WTC11 (cell line): ENCODE results near the gene GABPB2. TPM values are rescaled to one million over a fixed set of nuclear protein-coding genes. Genes with fewer than 3 reads are reported as not detected.

ENCODE experiments used
- ATAC-seq: fragments of 200-7000 bp; cut with Tn5 transposase; 2 replicates; pipeline ENCODE4 v1.10.0; 2021; ENCODE audit warnings: mild to moderate bottlenecking, moderate library complexity
- CTCF ChIA-PET: fragments of 300-600 bp; sonication (Branson Sonifier 250); formaldehyde crosslinking; loops from one replicate; lab custom pipeline; 2021; ENCODE audit warnings: antibody characterized with exemption; lab: Charles Lee
- POLR2A ChIA-PET: fragments of 350-600 bp; sonication (Branson Sonifier 250); formaldehyde crosslinking; loops from one replicate; lab custom pipeline; 2021; ENCODE audit warnings: antibody characterized with exemption; lab: Charles Lee
- DNase-seq: peaks from one replicate; pipeline ENCODE4 v3.0.0; 2021; ENCODE audit warnings: low spot score
- H3K27ac Mint-ChIP-seq: 2 replicates; pipeline ENCODE4 v1.8.0; 2021; ENCODE audit warnings: mixed read lengths
- H3K27me3 Mint-ChIP-seq: 2 replicates; pipeline ENCODE4 v1.8.0; 2021; ENCODE audit warnings: low read depth, mild to moderate bottlenecking, moderate library complexity, mixed read lengths
- H3K36me3 Mint-ChIP-seq: 2 replicates; pipeline ENCODE4 v1.8.0; 2021; ENCODE audit warnings: mixed read lengths
- H3K4me1 Mint-ChIP-seq: 2 replicates; pipeline ENCODE4 v1.8.0; 2022; ENCODE audit warnings: mixed read lengths
- H3K4me3 Mint-ChIP-seq: 2 replicates; pipeline ENCODE4 v1.8.0; 2021; ENCODE audit warnings: mild to moderate bottlenecking, moderate library complexity, mixed read lengths
- H3K9me3 Mint-ChIP-seq: 2 replicates; pipeline ENCODE4 v1.8.0; 2021; ENCODE audit warnings: mixed read lengths
- CBFB ChIP-seq: sonication (generic); formaldehyde crosslinking; IDR thresholded peaks from 2 replicates; pipeline ENCODE4 v1.8.1; 2022; ENCODE audit warnings: mild to moderate bottlenecking, low read depth, missing genetic modification reagents
- CREB1 ChIP-seq: sonication (generic); formaldehyde crosslinking; IDR thresholded peaks from 2 replicates; pipeline ENCODE4 v1.8.0; 2023; ENCODE audit warnings: mild to moderate bottlenecking, missing genetic modification reagents
- ESRRA ChIP-seq: sonication (generic); formaldehyde crosslinking; IDR thresholded peaks from 2 replicates; pipeline ENCODE4 v1.8.1; 2022; ENCODE audit warnings: mild to moderate bottlenecking, missing genetic modification reagents, borderline replicate concordance
- ETV6 ChIP-seq: sonication (generic); formaldehyde crosslinking; IDR thresholded peaks from 2 replicates; pipeline ENCODE4 v1.8.1; 2022; ENCODE audit warnings: mild to moderate bottlenecking, missing genetic modification reagents
- HMGA2 ChIP-seq: fragments of 250-450 bp; sonication (Bioruptor Pico); IDR thresholded peaks from 2 replicates; pipeline ENCODE4 v1.4.0; 2021; ENCODE audit warnings: mild to moderate bottlenecking, moderate library complexity
- KAT7 ChIP-seq: sonication (generic); formaldehyde crosslinking; IDR thresholded peaks from 2 replicates; pipeline ENCODE4 v1.8.1; 2023; ENCODE audit warnings: missing genetic modification reagents, mild to moderate bottlenecking, borderline replicate concordance
- NFYB ChIP-seq: sonication (generic); formaldehyde crosslinking; conservative IDR thresholded peaks from 2 replicates; pipeline ENCODE4 v1.8.0; 2022; ENCODE audit warnings: low read depth, missing genetic modification reagents
- RELA ChIP-seq: sonication (generic); formaldehyde crosslinking; IDR thresholded peaks from 2 replicates; pipeline ENCODE4 v1.8.1; 2022; ENCODE audit warnings: missing genetic modification reagents, mild to moderate bottlenecking, borderline replicate concordance
- TP53 ChIP-seq: sonication (generic); formaldehyde crosslinking; IDR thresholded peaks from 2 replicates; pipeline ENCODE4 v1.8.1; 2023; ENCODE audit warnings: mild to moderate bottlenecking, missing genetic modification reagents
- ZBTB21 ChIP-seq: sonication (generic); formaldehyde crosslinking; IDR thresholded peaks from 2 replicates; pipeline ENCODE4 v1.8.1; 2023; ENCODE audit warnings: mild to moderate bottlenecking, missing genetic modification reagents, borderline replicate concordance
- ZNF138 ChIP-seq: sonication (generic); formaldehyde crosslinking; conservative IDR thresholded peaks from 2 replicates; pipeline ENCODE4 v1.8.1; 2022; ENCODE audit warnings: mild to moderate bottlenecking, moderate library complexity, missing genetic modification reagents
- total RNA-seq: library from RNA; stranded (reverse); gene quantifications from 3 replicates; pipeline ENCODE4 v1.2.3, GENCODE V29; 2021
- TF ChIP-seq, protein P1 (sequence below): fragments of 250-450 bp; sonication (Bioruptor Pico); IDR thresholded peaks from 2 replicates; pipeline ENCODE4 v1.9.0; 2021; ENCODE audit warnings: mild to moderate bottlenecking
- TF ChIP-seq, protein P2 (sequence below): sonication (generic); formaldehyde crosslinking; IDR thresholded peaks from 2 replicates; pipeline ENCODE4 v1.8.0; 2022; ENCODE audit warnings: missing genetic modification reagents
- TF ChIP-seq, protein P3 (sequence below): sonication (generic); formaldehyde crosslinking; IDR thresholded peaks from 2 replicates; pipeline ENCODE4 v1.8.1; 2023; ENCODE audit warnings: mild to moderate bottlenecking, missing genetic modification reagents
- TF ChIP-seq, protein P4 (sequence below): sonication (generic); formaldehyde crosslinking; conservative IDR thresholded peaks from 2 replicates; pipeline ENCODE4 v1.8.1; 2022; ENCODE audit warnings: mild to moderate bottlenecking, missing genetic modification reagents
- TF ChIP-seq, protein P5 (sequence below): sonication (generic); formaldehyde crosslinking; IDR thresholded peaks from 2 replicates; pipeline ENCODE4 v1.8.1; 2022; ENCODE audit warnings: mild to moderate bottlenecking, missing genetic modification reagents, moderate library complexity, borderline replicate concordance

The GABPB2 gene
- total RNA-seq, 1 experiment from 2014 or later = 1.7 TPM

DNA sequence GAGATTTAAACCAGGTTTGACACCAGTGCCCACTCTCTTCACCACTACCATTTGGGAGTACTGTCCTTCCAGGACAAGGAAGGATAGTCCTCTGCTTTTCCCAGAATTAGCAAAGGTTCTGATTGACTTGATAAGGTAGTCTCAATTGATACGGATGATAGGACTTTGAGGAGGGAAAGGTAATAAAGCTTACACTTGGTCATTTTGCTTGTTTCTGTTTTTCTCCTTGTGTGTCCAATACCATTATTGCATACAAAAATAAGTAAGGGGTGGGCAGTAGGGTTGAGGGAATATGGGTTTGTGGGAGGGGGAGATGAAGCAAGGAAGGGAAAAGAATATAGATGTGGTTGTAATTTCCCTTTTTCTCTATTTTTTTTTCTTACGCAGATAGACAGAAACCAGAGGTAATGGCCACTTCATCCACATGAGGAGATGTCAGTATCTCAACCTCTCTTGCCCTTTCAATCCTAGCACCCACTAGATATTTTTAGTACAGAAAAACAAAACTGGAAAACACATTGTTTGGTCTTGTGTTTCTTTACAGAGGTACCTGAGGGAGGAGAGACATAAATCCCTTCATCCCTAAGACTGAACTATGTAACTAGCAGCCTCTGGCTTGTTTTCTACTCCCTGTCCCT is 20.4 kb upstream of the GABPB2 start:
- Mint-ChIP-seq H3K27ac (0 out of 2 replicates have a peak overlapping the region, but pooled peaks have one; percentile 57), H3K36me3 (peaks cover 35% of the 10 kb centered on the region), H3K4me3 (no peak overlapping the region), H3K9me3 (no peaks in the 10 kb centered on the region), H3K27me3 (no peaks in the 10 kb centered on the region), H3K4me1 (peaks cover 17% of the 10 kb centered on the region)
- POLR2A ChIA-PET = interaction anchor here (1.5 kb wide), 1 partner anchor 81 kb away, joined by 3 read pairs; no protein-coding TSS in a partner anchor
- ATAC-seq = no peak
- DNase-seq = no peak
- CTCF ChIA-PET = interaction anchor here (0.6 to 3.7 kb wide), 4 partner anchors 10 to 44 kb away, joined by 3 to 43 read pairs (median 12); partner anchors contain the start of genes CDC42SE1, MINDY1 and MLLT11
- no peak for TF ChIP-seq RELA (CRISPR knock-in tag)
- TF ChIP-seq, protein P1, sequence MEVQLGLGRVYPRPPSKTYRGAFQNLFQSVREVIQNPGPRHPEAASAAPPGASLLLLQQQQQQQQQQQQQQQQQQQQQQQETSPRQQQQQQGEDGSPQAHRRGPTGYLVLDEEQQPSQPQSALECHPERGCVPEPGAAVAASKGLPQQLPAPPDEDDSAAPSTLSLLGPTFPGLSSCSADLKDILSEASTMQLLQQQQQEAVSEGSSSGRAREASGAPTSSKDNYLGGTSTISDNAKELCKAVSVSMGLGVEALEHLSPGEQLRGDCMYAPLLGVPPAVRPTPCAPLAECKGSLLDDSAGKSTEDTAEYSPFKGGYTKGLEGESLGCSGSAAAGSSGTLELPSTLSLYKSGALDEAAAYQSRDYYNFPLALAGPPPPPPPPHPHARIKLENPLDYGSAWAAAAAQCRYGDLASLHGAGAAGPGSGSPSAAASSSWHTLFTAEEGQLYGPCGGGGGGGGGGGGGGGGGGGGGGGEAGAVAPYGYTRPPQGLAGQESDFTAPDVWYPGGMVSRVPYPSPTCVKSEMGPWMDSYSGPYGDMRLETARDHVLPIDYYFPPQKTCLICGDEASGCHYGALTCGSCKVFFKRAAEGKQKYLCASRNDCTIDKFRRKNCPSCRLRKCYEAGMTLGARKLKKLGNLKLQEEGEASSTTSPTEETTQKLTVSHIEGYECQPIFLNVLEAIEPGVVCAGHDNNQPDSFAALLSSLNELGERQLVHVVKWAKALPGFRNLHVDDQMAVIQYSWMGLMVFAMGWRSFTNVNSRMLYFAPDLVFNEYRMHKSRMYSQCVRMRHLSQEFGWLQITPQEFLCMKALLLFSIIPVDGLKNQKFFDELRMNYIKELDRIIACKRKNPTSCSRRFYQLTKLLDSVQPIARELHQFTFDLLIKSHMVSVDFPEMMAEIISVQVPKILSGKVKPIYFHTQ (CRISPR knock-in tag) = no peak
- TF ChIP-seq, protein P2, sequence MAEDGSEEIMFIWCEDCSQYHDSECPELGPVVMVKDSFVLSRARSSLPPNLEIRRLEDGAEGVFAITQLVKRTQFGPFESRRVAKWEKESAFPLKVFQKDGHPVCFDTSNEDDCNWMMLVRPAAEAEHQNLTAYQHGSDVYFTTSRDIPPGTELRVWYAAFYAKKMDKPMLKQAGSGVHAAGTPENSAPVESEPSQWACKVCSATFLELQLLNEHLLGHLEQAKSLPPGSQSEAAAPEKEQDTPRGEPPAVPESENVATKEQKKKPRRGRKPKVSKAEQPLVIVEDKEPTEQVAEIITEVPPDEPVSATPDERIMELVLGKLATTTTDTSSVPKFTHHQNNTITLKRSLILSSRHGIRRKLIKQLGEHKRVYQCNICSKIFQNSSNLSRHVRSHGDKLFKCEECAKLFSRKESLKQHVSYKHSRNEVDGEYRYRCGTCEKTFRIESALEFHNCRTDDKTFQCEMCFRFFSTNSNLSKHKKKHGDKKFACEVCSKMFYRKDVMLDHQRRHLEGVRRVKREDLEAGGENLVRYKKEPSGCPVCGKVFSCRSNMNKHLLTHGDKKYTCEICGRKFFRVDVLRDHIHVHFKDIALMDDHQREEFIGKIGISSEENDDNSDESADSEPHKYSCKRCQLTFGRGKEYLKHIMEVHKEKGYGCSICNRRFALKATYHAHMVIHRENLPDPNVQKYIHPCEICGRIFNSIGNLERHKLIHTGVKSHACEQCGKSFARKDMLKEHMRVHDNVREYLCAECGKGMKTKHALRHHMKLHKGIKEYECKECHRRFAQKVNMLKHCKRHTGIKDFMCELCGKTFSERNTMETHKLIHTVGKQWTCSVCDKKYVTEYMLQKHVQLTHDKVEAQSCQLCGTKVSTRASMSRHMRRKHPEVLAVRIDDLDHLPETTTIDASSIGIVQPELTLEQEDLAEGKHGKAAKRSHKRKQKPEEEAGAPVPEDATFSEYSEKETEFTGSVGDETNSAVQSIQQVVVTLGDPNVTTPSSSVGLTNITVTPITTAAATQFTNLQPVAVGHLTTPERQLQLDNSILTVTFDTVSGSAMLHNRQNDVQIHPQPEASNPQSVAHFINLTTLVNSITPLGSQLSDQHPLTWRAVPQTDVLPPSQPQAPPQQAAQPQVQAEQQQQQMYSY (CRISPR knock-in tag) = no peak
- TF ChIP-seq KAT7 = no peak
- TF ChIP-seq, protein P3, sequence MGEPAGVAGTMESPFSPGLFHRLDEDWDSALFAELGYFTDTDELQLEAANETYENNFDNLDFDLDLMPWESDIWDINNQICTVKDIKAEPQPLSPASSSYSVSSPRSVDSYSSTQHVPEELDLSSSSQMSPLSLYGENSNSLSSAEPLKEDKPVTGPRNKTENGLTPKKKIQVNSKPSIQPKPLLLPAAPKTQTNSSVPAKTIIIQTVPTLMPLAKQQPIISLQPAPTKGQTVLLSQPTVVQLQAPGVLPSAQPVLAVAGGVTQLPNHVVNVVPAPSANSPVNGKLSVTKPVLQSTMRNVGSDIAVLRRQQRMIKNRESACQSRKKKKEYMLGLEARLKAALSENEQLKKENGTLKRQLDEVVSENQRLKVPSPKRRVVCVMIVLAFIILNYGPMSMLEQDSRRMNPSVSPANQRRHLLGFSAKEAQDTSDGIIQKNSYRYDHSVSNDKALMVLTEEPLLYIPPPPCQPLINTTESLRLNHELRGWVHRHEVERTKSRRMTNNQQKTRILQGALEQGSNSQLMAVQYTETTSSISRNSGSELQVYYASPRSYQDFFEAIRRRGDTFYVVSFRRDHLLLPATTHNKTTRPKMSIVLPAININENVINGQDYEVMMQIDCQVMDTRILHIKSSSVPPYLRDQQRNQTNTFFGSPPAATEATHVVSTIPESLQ (CRISPR knock-in tag) = no peak
- no peak for TF ChIP-seq TP53
- TF ChIP-seq, protein P4, sequence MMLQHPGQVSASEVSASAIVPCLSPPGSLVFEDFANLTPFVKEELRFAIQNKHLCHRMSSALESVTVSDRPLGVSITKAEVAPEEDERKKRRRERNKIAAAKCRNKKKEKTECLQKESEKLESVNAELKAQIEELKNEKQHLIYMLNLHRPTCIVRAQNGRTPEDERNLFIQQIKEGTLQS (CRISPR knock-in tag) = no peak
- no peak for TF ChIP-seq ETV6 (CRISPR knock-in tag)
- TF ChIP-seq ESRRA (CRISPR knock-in tag) = no peak
- TF ChIP-seq HMGA2 (CRISPR knock-in tag) = no peak
- TF ChIP-seq, protein P5, sequence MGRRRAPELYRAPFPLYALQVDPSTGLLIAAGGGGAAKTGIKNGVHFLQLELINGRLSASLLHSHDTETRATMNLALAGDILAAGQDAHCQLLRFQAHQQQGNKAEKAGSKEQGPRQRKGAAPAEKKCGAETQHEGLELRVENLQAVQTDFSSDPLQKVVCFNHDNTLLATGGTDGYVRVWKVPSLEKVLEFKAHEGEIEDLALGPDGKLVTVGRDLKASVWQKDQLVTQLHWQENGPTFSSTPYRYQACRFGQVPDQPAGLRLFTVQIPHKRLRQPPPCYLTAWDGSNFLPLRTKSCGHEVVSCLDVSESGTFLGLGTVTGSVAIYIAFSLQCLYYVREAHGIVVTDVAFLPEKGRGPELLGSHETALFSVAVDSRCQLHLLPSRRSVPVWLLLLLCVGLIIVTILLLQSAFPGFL (CRISPR knock-in tag) = no peak
- TF ChIP-seq CBFB (CRISPR knock-in tag) = no peak
- TF ChIP-seq ZBTB21 (CRISPR knock-in tag) = no peak
- TF ChIP-seq NFYB = no peak
- no peak for TF ChIP-seq CREB1 (CRISPR knock-in tag)
- no peak for TF ChIP-seq ZNF138
